GM18870 (cell line): ENCODE results near the gene ZDHHC11B.
"Not testable (repeated sequence)": the region's sequence is repeated elsewhere in the genome, so short reads cannot be mapped to it uniquely, and the experiment has no call there.

Experiments used
- ATAC-seq: cut with Tn5 transposase; IDR thresholded peaks from one replicate; pipeline ENCODE4 v1.9.1; 2021; ENCODE audit warnings: moderate library complexity; ENCODE audit not compliant: unreplicated experiment

ZDHHC11B gene

DNA sequence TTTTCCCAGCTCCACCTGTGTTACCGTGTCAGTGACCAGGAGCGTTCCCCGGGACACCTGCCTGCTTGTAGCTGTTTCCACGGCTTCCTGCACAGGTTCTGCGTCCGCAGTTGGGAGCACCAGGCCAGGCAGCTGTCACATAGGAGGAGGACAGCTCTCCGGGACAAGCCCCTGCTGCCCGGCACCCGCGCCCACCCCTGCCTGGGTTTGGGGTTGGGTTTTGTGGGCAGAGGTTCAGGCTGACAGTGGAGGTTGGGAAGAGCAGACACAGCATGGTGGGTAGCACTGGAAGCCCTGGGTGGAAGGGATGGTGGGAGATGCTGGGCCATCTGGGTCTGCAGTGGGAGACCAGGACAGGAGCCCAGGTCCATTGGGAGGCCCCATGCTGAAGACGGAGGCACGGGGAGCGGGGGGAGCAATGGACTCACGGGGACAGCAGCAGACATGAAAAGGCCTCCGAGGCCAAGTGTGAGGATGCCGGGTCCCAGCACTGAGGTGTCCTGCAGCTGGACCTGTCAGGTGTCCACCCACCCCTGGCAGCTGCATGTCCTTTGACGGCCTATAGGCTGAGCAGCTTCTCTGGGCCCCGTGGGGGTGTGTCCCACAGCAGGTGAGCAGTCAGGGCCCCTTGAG lies 2.8 kb upstream of the ZDHHC11B start:
- not testable (repeated sequence) for ATAC-seq

DNA sequence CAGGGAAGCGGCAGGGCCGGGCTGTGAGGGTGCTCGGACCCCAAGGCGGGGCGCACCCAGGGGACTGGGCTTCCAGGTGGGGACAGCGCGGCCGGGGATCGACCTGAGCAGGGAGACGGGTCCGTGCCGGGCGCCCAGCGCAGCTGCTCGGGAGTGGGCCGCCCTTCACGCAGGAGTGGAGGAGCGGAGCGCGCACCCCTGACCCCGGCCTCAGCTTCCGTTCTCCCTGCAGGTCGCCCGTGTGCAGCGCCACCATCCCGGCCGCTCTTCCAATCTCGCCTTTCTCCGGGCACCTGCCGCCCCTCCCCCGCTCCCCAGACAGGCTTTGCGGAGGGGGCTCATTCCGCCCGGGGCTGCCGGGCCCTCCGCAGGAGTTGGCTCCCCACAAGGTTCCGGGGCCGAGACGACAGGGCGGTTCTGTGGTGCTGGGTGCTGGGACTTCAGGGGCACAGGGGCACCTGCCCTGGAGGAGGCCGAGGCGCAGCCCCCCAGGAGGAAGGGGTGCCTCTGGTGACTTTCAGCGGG lies 714 bp upstream of the ZDHHC11B start:
- not testable (repeated sequence) for ATAC-seq

DNA sequence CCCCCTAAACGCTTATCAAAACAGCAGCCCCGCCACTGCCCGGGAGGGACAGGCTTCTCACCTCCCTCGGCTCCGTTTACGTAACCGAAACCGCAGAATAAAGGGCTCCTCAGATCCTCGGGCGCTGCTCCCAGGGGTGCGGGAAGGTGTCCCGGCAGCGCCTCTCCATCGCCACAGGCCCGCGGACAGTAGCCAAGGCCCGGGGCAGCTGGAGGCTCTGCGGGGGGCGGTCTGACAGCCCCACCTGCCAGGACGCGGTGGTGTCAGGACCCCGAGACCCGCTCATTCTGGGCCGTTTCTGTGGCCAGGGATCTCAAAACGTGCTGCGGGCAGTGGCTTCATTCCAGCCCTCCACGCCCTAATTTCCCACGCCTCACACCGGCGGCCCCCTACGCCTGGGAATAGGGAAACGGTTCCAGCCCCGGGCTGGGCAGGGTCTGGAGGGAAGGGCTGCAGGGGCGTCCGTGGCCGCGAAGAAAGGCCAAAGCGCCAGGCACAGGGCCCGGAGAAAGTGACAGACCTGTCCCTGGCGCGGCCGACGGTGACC lies 575 bp downstream of the ZDHHC11B start:
- not testable (repeated sequence) for ATAC-seq

DNA sequence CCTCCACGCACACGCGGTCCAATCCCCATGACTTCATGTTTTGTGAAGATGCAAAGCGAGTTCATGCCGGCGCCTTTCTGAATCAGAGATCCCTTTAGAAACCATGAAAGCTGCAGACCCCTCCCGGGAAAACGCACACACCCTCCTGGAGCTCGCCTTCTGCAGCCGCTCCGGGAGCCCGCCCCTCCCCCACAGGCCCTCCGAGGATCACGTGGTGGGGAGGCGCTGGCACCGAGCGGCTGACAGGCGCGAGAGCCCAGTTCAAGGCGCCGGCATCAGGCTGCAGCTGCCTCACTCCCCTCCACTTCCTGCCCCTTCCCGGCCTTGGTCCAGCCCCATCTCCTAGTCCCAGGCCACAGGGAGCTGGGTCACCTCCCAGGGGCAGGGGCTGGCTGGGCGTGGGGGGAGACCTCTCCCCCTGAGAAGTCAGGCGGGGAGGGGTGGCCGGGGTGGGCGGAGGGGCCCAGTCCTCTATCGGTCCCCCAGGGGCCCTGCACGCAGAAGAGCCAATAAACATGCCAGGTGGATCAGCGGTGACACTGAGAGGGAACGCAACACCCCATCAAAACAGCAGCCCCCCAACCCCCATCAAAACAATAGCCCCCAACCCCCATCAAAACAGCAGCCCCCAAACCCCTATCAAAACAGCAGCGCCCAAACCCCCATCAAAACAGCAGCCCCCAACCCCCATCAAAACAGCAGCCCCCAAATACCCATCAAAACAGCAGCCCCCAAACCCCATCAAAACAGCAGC lies 1.3 kb downstream of the ZDHHC11B start:
- ATAC-seq: not testable (repeated sequence)

- ATAC-seq: not testable (repeated sequence)
These were observed 2.2 kb downstream of the ZDHHC11B start for GRCh38 chr5:782356-782755.

DNA sequence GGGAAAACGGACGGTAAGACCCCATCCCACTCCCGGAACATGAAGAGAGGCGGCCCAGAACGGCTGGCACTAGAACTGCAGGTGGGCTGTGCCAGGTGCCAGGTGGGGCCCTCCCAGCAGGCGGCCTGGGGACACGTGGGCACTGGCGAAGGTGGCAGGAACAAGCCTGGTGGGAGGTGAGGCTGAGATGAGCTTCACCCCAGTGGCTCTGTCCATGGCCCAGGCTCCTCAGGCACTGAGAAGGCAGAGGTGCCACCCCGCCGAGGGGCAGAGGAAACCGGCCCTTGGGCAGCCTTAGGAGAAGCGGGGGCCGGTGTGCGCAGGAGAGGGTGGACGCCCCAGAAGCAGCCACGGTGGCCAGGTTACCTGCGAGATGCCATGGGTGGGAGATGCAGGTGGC lies 4.0 kb downstream of the ZDHHC11B start:
- ATAC-seq: not testable (repeated sequence)

DNA sequence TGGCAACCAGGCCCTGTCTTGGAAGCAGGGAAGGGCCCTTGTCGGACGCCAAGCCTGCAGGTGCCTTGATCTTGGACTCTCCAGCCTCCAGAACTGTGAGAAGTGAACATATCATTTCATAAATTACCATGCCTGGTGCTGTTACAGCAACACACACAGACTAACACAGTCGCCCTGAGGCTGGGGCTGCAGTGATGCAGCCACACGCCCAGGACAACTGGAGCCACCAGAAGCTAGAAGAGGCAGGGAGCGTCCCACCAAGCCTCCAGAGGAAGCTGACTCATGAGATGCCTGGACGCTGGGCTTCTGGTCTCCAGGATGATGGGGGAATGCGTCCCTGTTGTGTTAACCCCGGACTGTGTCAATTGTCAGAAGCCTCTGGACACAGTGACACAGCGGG lies 5.6 kb downstream of the ZDHHC11B start:
- ATAC-seq: not testable (repeated sequence)

DNA sequence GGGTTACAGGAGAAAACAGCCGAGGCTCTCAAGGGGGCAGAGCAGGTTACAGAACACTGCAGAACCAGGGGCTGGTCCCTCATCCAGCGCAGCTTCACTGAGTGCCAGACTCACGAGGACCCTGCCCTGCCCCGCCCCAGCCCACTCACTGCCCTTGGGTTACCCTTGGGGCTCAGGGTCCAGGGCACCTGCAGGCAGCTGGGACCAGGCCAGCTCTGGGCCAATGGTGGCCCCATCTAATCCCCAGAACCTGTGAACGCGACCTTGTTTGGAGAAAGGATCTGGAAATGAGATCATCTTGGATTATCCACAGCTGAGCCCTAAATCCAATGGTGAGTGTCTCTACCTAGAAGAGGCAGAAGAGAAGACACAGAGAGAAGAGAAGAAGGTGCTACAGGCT lies 6.1 kb downstream of the ZDHHC11B start:
- ATAC-seq: not testable (repeated sequence)

DNA sequence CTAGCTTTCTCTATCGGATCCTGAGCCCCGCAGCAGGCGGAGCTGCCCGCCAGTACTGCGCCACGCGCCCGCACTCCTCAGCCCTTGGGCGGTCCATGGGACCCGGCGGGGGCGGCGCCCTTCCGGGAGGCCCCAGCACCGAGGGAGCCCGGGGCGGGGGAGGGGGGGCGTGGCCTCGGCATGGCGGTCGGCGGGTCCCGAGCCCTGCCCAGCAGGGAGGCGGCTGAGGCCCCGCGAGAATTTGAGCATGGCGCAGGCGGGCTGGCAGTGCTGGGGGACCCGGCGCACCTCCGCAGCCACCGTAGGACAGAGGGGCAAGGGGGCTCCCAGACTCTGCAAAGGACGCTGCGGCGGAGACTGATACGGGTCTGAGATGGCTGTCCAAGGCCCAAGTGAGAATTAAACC lies 6.8 kb downstream of the ZDHHC11B start:
- no peak for ATAC-seq

- no peak for ATAC-seq
These were observed 7.4 kb downstream of the ZDHHC11B start for GRCh38 chr5:776862-777711.

DNA sequence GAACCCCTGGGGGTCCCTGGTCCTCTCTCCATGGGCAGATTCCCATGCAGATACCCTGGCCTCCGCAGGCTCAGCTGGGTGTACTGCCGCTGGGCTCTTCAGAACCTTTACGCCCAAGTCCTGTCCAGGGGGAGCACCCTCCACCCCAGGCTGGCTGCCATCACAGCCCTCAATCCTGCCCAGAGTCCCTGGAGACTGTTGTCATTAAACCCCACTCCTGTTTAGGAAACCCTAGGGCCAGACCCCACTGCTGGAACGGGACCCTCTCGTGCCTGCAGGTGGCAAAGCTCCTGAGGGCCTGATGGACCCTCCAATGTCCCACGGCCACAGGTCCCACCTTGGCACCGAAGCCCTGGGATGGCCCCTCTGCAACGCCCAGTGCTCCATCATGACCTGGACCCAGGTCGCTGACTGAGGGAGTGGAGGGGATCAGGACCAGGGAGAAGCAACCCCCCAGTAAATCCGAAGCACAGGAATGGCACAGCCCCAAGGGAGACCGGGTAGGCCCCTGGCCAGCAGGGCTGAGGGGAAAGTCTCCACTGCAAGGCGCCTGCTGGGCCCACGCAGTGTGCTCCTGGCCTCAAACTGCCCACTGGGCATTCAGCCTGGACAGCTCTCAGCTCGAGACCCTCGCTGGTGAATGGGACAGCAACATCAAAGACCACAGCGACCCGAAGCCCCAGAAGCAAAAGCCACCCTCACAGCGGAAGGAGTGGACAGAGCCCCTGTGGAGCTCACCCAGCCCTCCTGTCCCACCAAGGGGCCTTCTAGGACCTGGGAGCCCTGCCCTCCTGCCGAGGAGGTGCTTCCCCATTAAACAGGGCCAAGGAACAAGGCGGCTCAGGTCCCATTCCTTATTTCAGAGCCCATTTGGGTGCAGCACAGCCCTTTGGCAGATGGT lies 8.3 kb downstream of the ZDHHC11B start:
- ATAC-seq: no peak

DNA sequence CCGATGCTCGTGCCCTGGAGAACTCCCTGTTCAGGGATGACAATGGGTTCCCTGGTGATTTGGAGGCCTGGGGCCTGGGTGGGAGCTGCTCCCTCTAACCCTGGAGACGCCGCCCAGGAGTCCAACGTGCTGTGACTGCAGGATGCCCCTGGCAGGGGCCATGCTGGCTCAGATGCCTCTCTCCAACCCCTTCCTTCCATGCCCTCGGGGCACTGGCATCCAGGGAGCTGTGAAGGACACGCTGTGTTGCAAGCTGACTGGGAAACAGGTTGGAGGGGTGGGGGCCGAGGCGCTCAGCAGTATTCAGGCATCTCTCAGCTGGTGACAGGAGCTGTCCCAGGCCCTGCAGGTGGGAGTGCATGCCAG lies 9.0 kb downstream of the ZDHHC11B start:
- ATAC-seq: not testable (repeated sequence)

DNA sequence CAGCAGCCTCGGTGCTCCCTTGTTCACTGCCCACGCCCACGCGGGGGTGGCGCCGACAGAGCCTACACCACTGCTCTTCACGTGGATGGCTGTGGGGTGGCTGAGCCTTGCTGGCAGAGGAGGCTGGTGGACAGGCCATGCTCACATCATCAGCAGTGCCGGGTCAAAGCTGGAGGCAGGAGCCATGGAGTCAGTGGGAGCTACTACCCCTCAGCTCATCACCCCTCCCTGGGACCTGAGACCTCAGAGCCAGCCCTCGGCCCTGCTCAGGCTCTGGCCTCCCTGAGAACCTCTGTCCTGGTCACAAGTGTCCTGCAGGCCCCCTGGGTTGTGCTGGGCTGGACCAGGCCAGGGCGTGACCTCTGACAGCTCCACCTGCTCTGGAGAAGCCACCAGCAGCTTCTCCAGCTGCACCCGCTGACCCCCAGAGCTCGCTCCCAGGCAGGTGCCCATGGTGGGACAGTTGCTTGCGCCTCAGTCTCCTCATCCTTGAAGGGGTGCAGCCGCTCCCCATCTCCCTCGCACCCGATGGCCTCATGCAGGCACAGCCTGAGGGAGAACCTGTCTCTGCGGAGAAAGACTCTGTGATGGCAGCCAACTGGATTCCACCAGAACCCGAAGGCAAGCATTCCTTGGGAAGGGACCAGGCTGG lies 9.5 kb downstream of the ZDHHC11B start:
- not testable (repeated sequence) for ATAC-seq

DNA sequence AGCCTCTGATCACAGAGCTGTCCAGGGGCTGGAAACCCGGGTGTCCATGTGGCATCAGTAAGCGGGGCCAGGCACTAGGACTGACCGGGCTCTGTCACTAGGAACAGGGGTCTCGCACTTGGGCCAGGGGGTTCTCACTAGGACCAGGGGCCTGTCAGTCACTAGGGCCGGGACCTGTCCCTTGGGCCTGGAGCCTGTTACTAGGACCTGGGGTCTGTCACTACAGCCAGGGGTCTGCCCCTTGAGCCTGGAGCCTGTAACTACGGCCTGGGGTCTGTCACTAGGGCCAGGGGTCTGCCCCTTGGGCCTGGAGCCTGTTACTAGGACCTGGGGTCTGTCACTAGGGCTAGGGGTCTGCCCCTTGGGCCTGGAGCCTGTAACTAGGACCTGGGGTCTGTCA lies 10.2 kb downstream of the ZDHHC11B start:
- not testable (repeated sequence) for ATAC-seq

GRCh38 chr5:773517-774264 lies 10.8 kb downstream of the ZDHHC11B start:
- no peak for ATAC-seq

DNA sequence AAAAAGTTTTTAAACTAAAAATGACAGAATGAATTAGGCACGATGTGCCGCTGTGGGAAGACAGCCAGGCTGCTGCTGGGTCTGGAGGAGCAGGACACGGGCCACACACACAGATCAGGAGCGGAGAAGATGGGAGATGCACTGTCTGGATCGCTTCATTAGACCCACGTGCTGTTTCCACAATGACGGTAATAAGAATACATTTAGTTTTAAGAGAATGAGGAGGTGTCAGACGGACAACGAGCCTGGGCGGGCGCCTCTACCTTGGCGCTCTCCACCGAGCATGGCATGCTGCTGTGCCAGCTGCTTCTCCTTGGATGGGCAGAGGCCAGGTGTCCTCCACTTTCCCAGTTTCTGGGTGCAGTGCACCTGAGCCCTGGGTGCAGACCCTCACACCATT lies 11.6 kb downstream of the ZDHHC11B start:
- ATAC-seq: not testable (repeated sequence)

DNA sequence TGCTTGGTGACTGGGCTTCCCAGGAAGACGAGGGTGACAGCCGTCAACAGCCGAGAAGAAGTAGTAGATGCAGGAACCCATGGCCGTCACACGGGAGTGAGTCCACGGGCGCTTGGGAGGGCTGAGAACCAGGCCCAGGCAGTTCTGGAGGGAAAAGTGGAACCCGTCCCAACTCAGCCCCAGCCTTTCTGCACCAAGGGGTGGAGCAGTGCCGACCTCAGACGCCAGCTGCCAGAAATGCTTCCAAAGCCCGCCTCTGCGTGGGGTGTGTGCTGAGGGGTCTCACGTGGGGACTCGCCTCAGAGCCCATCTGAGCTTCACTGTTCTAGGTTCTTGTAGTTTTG lies 12.0 kb downstream of the ZDHHC11B start:
- ATAC-seq: not testable (repeated sequence)

- ATAC-seq: not testable (repeated sequence)
These were observed 12.5 kb downstream of the ZDHHC11B start for GRCh38 chr5:771841-772546.
